Measurements from ENCODE around the gene TENT4B.

Gene TENT4B

DNA sequence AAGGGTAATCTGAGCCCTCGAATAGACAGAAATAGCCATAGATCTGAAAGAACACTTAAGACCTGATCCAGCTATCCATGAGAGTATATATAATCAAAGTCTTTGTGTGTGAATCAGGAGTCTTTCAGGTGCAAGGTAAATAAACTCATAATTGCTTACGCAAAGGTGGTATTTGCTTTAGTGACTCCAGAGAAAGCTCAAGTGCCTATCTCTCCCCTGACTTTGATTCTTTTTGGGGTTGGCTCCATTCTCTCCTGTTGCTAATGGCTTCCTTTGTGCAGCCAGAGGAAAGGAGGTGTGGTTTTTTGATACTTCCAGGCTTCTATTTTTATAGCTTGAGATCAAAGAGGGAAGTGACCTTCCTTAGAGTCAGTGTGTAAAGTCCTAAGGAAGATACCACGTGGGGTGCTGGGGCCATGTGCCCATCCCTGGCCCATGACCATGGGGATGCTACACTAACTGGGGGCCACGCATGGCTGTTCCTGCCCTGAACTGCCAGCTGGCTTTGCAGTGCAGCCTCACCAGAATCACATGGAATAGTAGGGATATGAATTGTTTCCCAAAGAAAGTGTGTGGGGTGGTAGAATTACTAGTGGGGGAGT, 45.8 kb downstream of the TENT4B start:
- no peak for FAIRE-seq

GRCh38 chr16:50201787-50202186, 48.7 kb downstream of the TENT4B start:
- FAIRE-seq, result no peak

DNA sequence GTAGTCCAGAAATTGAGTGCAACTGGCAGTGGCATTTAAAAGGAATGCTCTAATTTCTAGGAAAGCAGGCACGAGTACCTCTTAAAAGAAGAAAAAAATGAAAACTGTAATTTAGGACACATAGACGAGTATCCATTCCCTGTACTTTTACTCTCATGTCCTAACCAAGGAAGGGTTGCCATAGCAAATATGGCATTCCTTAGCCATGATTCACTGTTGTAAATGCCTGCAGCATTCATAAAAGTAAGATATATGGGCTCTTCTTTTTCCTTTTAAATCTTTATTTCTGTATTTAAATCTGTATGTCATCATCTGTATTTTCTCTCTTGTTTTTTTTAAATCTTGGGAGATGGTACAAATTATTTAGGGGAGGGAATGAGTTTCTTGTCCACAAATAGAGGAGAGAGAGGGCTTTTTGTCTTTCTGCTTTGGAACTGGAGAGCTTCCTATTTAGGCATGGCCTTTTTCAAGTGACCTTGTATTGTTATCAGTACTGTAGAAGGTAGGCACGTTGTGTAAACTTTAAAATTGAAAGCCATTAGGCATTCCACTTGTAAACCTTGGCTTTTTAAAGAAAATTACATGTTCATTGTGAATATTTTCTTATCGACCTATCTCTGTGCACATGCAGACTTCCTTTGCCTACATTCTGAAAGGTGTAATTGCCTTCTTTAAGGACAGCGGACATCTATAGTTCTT, 50.0 kb downstream of the TENT4B start:
- peak; percentile 87 for FAIRE-seq

DNA sequence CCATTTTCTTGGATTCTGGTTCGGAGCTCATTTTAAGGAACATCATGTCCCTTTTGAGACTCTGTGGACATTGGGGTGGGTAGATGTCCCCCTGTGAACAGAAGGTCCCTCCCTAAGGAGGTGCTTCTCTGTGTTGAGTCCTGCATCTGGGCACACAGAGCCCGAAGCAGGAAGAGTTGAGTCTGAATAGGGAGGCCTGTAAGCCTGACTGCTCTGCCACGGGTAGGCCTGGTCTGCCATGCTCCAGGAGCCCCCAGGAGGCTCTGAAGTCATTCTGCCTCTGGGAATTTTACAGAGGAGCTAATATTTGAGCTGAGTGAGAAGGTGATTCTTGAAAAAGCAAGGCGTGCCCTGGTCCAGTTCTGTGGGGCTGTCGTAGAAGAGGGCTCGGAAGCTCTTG, 50.6 kb downstream of the TENT4B start:
- FAIRE-seq, result no peak

- no peak for FAIRE-seq
These were observed 51.5 kb downstream of the TENT4B start for GRCh38 chr16:50204453-50205108.

- no peak for FAIRE-seq
These were observed 54.5 kb downstream of the TENT4B start for GRCh38 chr16:50207652-50208051.

DNA sequence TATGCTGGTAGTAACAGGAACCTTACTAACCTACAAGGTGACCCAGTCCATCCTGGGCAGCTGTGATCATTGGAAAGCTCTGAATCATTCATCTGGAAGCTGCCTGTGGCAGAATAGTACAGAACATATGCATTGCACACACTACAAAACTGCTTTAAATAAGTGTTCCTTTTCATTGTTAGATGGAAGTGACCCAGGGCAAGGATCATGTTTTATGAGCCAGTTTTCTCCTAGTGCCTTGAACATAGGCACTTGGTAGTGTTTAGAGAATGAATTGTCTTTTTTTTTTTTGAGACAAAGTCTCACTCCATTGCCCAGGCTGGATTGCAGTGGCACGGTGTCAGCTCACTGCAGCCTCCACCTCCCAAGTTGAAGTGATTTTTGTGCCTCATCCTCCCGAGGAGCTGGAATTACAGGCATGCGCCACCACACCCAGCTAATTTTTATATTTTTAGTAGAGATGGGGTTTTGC, 55.4 kb downstream of the TENT4B start:
- no peak for FAIRE-seq

GRCh38 chr16:50209546-50210265, 56.6 kb downstream of the TENT4B start:
- FAIRE-seq, result no peak

GRCh38 chr16:50210266-50211038, 57.3 kb downstream of the TENT4B start:
- FAIRE-seq, result no peak

DNA sequence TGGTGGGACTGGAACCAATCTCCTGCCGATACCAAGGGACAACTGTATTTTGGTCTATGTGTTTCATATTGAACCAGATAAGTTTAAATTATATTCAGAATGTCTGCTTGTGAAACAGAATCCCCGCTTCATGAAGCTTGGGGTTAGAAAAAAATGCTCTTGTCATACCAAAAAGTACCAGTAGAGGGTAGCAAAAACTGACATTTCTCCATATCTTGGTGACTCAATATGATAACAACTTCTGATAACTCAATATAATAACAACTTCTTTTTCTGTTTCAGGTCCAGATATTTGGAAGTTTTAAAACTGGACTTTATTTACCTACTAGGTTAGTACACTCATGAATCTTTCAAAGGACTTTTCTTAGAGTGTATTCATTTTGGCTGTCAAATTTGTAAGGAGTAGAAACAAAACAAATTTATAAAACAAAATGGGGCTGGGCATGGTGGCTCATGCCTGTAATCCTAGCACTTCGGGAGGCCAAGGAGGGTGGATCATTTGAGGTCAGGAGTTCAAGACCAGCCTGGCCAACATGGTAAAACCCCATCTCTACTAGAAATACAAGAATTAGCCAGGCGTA, 60.9 kb downstream of the TENT4B start:
- FAIRE-seq, result peak; percentile 86

GRCh38 chr16:50215680-50216079, 62.6 kb downstream of the TENT4B start:
- FAIRE-seq, result no peak

- FAIRE-seq, result no peak
These were observed 63.1 kb downstream of the TENT4B start for GRCh38 chr16:50216231-50216630.

- no peak for FAIRE-seq
These were observed 66.4 kb downstream of the TENT4B start for GRCh38 chr16:50219402-50219975.

DNA sequence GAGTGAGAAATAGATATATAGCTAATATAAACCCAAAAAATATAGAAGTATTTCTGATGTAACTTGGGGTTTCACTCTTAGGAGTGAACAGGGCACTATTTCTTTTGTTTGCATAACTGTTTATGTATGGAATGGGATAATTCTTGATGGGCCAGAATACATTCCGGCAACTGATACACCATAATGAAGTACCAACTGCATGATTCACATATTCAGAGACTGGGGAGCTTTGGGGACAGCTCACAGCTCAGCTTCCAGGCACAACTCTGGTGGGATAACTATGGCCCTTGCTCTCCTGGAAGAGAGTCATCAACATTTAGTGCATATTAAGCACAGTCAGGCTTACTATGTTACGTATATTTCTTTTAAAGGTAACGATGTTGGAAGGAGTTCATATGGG, 71.2 kb downstream of the TENT4B start:
- FAIRE-seq, result no peak

GRCh38 chr16:50227120-50227519, 74.0 kb downstream of the TENT4B start:
- FAIRE-seq, result no peak

- FAIRE-seq, result no peak
These were observed 74.6 kb downstream of the TENT4B start for GRCh38 chr16:50227665-50228064.

DNA sequence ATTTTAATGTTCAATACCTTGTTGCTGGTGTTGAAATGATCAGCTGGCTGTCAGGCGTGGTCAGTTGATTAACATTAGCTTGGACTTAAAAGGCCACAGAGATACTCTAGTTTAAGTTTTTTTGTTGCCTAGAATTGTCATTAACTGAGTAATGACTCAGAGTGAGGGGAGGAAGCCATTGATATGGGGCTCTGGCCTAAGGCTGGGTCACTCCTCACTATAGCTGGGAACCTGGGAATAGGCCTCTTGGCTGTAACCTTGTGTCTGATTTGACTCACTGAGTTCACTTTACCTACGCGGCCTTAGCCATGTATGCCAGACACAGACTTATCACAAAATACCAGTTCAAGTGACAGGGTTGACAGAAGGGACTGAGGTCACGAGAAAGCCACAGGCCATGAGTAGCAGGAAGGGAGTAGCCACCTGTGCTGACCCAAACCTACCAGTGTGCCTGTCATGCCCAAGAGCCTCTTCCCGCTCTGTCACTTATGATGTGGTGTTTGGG, 75.3 kb downstream of the TENT4B start:
- FAIRE-seq, result no peak

DNA sequence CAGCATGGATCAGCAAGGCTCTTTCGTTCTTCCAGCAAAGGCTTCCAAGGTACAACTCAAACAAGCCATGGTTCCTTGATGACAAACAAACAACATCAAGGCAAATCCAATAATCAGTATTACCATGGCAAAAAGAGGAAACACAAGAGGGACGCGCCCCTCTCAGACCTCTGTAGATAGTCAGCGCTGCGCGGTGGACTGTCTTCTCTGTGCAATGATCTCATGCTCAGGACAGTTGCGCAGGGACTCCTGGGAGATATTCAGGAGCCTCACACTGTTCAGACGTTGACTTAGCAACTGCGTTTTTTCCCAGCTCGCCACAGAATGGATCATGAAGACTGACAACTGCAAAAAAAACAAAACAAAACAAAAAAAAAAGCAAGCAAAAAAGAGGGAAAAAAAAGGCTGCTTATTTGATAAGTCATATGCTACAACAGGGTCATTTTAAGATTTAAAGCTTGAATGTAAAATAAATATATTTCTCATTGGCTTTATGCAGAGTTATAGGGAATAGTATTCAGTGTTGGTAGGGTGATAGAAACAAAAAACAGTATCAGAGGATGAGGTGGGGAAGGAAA, 76.1 kb downstream of the TENT4B start:
- no peak for FAIRE-seq

- FAIRE-seq, result no peak
These were observed 81.9 kb downstream of the TENT4B start for GRCh38 chr16:50234771-50235556.

DNA sequence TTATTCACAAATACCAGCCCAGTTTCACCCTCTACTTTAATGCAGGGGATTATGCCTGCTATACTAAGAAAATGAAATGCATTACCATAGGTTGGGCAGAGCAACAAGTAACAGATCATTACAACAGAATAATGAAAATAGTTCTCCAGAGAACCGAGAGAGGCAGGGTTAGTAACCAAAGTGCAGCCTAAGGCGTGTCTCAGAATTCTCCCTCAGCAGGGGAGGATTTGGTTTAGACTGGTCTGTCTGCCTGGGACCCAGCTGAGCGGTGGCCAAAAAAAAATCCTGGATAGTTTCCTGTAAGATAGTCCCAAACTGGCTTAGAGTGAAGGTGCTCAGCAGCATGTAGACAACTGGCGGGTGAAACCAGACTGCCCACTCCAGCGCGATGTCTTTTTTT, 82.5 kb downstream of the TENT4B start:
- no peak for FAIRE-seq
